ENCODE data around the gene SEMA3E.

GRCh38 chr7:83469491-83469890, 179.4 kb downstream of the SEMA3E start:
- TF ChIP-seq YY1 (IDR thresholded peaks at IDR 0.05; ENCODE audit: insufficient read depth, insufficient read length) (no peak), SUZ12 (IDR thresholded peaks at IDR 0.05; ENCODE audit: extremely low read depth, insufficient read depth, insufficient read length) (no peak), ZNF274 (IDR thresholded peaks at IDR 0.05; ENCODE audit: low read depth, low read length) (no peak)
